Loucy (cell line): Measurements from ENCODE around the gene GJA8.
"Not testable (repeated sequence)": the region's sequence is repeated elsewhere in the genome, so short reads cannot be mapped to it uniquely, and the experiment has no call there.

Experiments
- H2AFZ ChIP-seq: fragments of 200-600 bp; sonication (generic); 2 replicates; pipeline ENCODE4 v1.6.0; 2016; ENCODE audit warnings: antibody characterized with exemption, mild to moderate bottlenecking, low read length, moderate library complexity
- H3F3A ChIP-seq: fragments of 200-600 bp; 2 replicates; pipeline ENCODE4 v1.6.0; 2016; ENCODE audit warnings: antibody characterized with exemption, low read depth, mild to moderate bottlenecking
- H3K27me3 ChIP-seq: fragments of 200-600 bp; sonication (generic); 2 replicates; pipeline ENCODE4 v1.6.1; 2014; ENCODE audit warnings: low read length, mild to moderate bottlenecking; ENCODE audit not compliant: insufficient read depth, poor library complexity, severe bottlenecking
- H3K36me3 ChIP-seq: fragments of 200-600 bp; sonication (generic); 2 replicates; pipeline ENCODE4 v1.6.1; 2016; ENCODE audit warnings: low read length; ENCODE audit not compliant: insufficient read depth
- H3K4me1 ChIP-seq: fragments of 200-600 bp; sonication (generic); 2 replicates; pipeline ENCODE4 v1.5.1; 2014; ENCODE audit warnings: low read length, mild to moderate bottlenecking; ENCODE audit not compliant: insufficient read depth, poor library complexity, severe bottlenecking
- H3K4me2 ChIP-seq: fragments of 200-600 bp; sonication (generic); 2 replicates; pipeline ENCODE4 v1.6.0; 2014; ENCODE audit warnings: antibody characterized with exemption, low read length, low read depth, mild to moderate bottlenecking; ENCODE audit not compliant: poor library complexity, severe bottlenecking
- H3K4me3 ChIP-seq: fragments of 200-600 bp; sonication (generic); 2 replicates; pipeline ENCODE4 v1.5.1; 2014; ENCODE audit warnings: low read length, mild to moderate bottlenecking, mixed read lengths; ENCODE audit not compliant: poor library complexity, severe bottlenecking
- H3K79me2 ChIP-seq: fragments of 200-600 bp; sonication (generic); 2 replicates; pipeline ENCODE4 v1.6.1; 2014; ENCODE audit warnings: low read length; ENCODE audit not compliant: insufficient read depth
- H3K9ac ChIP-seq: fragments of 200-600 bp; sonication (generic); 2 replicates; pipeline ENCODE4 v1.6.0; 2014; ENCODE audit warnings: mild to moderate bottlenecking, low read depth, low read length, moderate library complexity; ENCODE audit not compliant: poor library complexity, severe bottlenecking
- H3K9me2 ChIP-seq: fragments of 200-600 bp; sonication (generic); replicated peaks from 2 replicates; pipeline ENCODE4 v1.6.1; 2016; ENCODE audit warnings: low read depth, low read length, mixed read lengths
- H3K9me3 ChIP-seq: fragments of 200-600 bp; sonication (generic); 2 replicates; pipeline ENCODE4 v1.6.1; 2014; ENCODE audit warnings: mild to moderate bottlenecking, antibody characterized with exemption, low read length, low read depth; ENCODE audit not compliant: insufficient read depth
- H4K20me1 ChIP-seq: fragments of 200-600 bp; sonication (generic); 2 replicates; pipeline ENCODE4 v1.6.0; 2014; ENCODE audit warnings: antibody characterized with exemption, low read length, mild to moderate bottlenecking; ENCODE audit not compliant: insufficient read depth, poor library complexity, severe bottlenecking

Gene GJA8

GRCh38 chr1:147940456-147940855, 37.9 kb downstream of the GJA8 start:
- not testable (repeated sequence) for H3K36me3 ChIP-seq, H3F3A ChIP-seq, H3K9me2 ChIP-seq

GRCh38 chr1:147942563-147942962, 40.0 kb downstream of the GJA8 start:
- H3K4me3 ChIP-seq, H3K9ac ChIP-seq, H3K27me3 ChIP-seq, H3K9me2 ChIP-seq, H3F3A ChIP-seq, H3K4me1 ChIP-seq, H3K9me3 ChIP-seq, H3K4me2 ChIP-seq, H2AFZ ChIP-seq, H3K79me2 ChIP-seq, H3K36me3 ChIP-seq, H4K20me1 ChIP-seq: not testable (repeated sequence)

More at GRCh38 chr1:147940456-147940855, 37.9 kb downstream of the GJA8 start:
- H3K27me3 ChIP-seq, H3K9me3 ChIP-seq, H3K4me3 ChIP-seq, H3K4me2 ChIP-seq, H2AFZ ChIP-seq, H3K79me2 ChIP-seq, H3K9ac ChIP-seq, H3K4me1 ChIP-seq, H4K20me1 ChIP-seq: not testable (repeated sequence)

GRCh38 chr1:147949517-147949916, 46.9 kb downstream of the GJA8 start:
- not testable (repeated sequence) for H3F3A ChIP-seq, H2AFZ ChIP-seq, H3K4me2 ChIP-seq, H3K27me3 ChIP-seq, H3K9ac ChIP-seq, H3K9me2 ChIP-seq, H3K9me3 ChIP-seq, H3K79me2 ChIP-seq, H3K36me3 ChIP-seq, H3K4me3 ChIP-seq, H4K20me1 ChIP-seq, H3K4me1 ChIP-seq
